IPS-18a (cell line): Measurements from ENCODE around the gene CGNL1.
A peak's percentile ranks its signal among the peaks of the same experiment; 100 is the strongest.

Experiments used
- H3K27ac ChIP-seq: one replicate; pipeline ENCODE4 v1.5.1; 2013; ENCODE audit warnings: low read length
- H3K27me3 ChIP-seq: one replicate; pipeline ENCODE4 v1.6.1; 2013; ENCODE audit warnings: mild to moderate bottlenecking, low read length; ENCODE audit not compliant: control insufficient read depth, insufficient read depth
- H3K36me3 ChIP-seq: one replicate; pipeline ENCODE4 v1.6.1; 2013; ENCODE audit warnings: low read depth, low read length; ENCODE audit not compliant: control insufficient read depth
- H3K4me1 ChIP-seq: one replicate; pipeline ENCODE4 v1.6.1; 2013; ENCODE audit warnings: low read depth, low read length; ENCODE audit not compliant: control insufficient read depth
- H3K4me3 ChIP-seq: one replicate; pipeline ENCODE4 v1.5.1; 2013; ENCODE audit warnings: low read length
- H3K9ac ChIP-seq: one replicate; pipeline ENCODE4 v1.6.1; 2013; ENCODE audit warnings: mild to moderate bottlenecking, low read length, moderate library complexity
- H3K9me3 ChIP-seq: one replicate; pipeline ENCODE4 v1.6.1; 2013; ENCODE audit warnings: low read depth, low read length; ENCODE audit not compliant: control insufficient read depth

CGNL1 gene

GRCh38 chr15:57432141-57432741 lies 55.9 kb downstream of the CGNL1 start:
- no peaks in the 10 kb centered on the region for H3K27me3 ChIP-seq
- no peak overlapping the region for H3K4me3 ChIP-seq
- H3K9me3 ChIP-seq: no peaks in the 10 kb centered on the region
- no peak overlapping the region for H3K9ac ChIP-seq
- no peak overlapping the region for H3K27ac ChIP-seq
- no peaks in the 10 kb centered on the region for H3K36me3 ChIP-seq
- peaks cover 44% of the 10 kb centered on the region for H3K4me1 ChIP-seq

DNA sequence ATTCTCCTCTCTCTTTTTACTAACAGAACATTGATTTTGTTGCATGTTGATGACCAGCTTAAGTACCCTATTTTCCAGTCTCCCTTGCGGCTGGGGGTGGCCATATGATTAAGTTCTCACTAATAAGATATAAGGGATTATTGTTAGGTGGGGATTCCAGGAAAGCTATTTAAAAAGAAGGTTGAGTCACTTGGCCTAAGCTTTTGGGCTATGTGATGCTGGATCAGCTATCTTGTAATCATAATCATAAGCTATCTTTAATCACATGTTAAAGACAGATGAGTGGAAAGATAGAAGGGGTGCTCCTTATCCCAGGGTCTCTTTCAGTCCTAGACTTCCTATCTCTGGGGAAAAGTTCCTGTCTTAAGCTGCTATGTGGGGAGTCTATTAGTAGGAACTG lies 59.9 kb downstream of the CGNL1 start:
- no peaks in the 10 kb centered on the region for H3K9me3 ChIP-seq
- peaks cover 32% of the 10 kb centered on the region for H3K4me1 ChIP-seq
- no peak overlapping the region for H3K27ac ChIP-seq
- no peak overlapping the region for H3K9ac ChIP-seq
- H3K36me3 ChIP-seq: peaks cover 9% of the 10 kb centered on the region
- H3K4me3 ChIP-seq: no peak overlapping the region
- no peaks in the 10 kb centered on the region for H3K27me3 ChIP-seq

GRCh38 chr15:57436961-57437360 lies 60.7 kb downstream of the CGNL1 start:
- Histone ChIP-seq H3K27me3 (no peaks in the 10 kb centered on the region), H3K36me3 (peaks cover 9% of the 10 kb centered on the region), H3K9me3 (no peaks in the 10 kb centered on the region)

DNA sequence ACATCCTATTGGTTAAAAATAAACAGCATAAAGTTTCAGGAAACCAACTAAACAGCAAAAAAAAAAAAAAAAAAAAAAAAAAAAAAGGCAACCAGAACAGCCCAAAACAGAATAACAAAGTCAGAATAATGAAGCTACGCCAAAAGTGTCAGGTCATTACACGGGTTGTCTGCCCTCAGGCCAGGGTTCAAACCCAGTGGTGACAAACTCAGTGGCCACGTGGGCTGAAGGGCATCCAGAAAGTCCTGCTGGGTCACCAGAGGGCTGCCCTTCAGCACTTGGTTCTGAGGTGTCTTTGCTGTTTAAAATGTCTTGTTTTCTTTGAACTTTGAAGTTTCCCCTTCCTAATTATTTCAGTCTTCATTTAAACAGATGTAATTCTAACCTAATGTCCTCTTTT lies 61.3 kb downstream of the CGNL1 start:
- Histone ChIP-seq H3K27me3 (no peaks in the 10 kb centered on the region), H3K4me1 (peaks cover 18% of the 10 kb centered on the region), H3K9ac (no peak overlapping the region), H3K9me3 (no peaks in the 10 kb centered on the region), H3K27ac (no peak overlapping the region), H3K4me3 (no peak overlapping the region), H3K36me3 (peaks cover 14% of the 10 kb centered on the region)

More at GRCh38 chr15:57436961-57437360, 60.7 kb downstream of the CGNL1 start:
- Histone ChIP-seq H3K9ac (no peak overlapping the region), H3K27ac (no peak overlapping the region), H3K4me1 (peaks cover 24% of the 10 kb centered on the region), H3K4me3 (no peak overlapping the region)

GRCh38 chr15:57438166-57438565 lies 61.9 kb downstream of the CGNL1 start:
- Histone ChIP-seq H3K9me3 (no peaks in the 10 kb centered on the region), H3K4me1 (peaks cover 12% of the 10 kb centered on the region), H3K36me3 (peaks cover 19% of the 10 kb centered on the region), H3K27ac (no peak overlapping the region), H3K9ac (no peak overlapping the region), H3K27me3 (no peaks in the 10 kb centered on the region), H3K4me3 (no peak overlapping the region)

DNA sequence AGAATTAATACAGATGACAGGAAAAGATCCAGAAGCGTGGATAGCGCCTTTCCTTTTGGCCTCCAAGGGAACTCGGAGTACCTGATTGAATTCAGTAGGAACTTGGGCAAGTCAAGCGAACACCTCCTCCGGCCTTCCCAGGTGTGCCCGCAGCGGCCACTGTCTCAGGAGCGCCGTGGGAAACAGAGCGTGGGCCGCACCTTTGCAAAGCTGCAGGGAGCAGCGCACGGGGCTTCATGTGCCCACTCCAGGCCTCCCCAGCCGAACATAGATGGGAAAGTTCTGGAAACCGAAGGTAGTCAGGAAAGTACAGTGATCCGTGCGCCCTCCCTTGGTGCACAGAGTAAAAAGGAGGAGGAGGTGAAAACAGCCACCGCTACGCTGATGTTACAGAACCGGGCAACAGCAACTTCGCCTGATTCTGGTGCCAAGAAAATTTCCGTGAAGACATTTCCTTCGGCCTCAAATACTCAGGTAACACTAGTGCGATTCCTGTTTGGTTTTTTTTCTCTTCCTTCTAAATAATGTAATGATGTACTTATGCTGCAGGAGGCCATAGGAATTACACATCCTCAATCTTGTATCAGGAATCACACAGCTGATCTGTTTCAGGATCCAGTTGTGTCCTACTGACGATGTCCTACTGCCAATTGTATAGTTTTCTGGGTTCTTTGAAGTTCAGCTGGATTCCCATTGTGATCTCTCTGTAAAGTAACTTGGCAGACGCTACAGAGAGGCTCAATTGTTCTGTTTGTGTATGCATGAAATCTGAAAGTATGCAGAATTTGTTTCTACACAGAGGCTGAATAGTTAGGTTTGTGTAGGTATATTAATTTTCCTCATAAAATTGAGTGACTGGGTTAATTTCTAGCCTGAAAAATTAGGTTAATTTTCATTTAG lies 63.1 kb downstream of the CGNL1 start:
- Histone ChIP-seq H3K27me3 (no peaks in the 10 kb centered on the region), H3K4me3 (no peak overlapping the region), H3K27ac (no peak overlapping the region), H3K36me3 (peaks cover 29% of the 10 kb centered on the region), H3K4me1 (peaks cover 9% of the 10 kb centered on the region), H3K9ac (no peak overlapping the region), H3K9me3 (no peaks in the 10 kb centered on the region)

- peaks cover 6% of the 10 kb centered on the region for H3K4me1 ChIP-seq
- H3K27me3 ChIP-seq: no peaks in the 10 kb centered on the region
- peaks cover 29% of the 10 kb centered on the region for H3K36me3 ChIP-seq
- no peaks in the 10 kb centered on the region for H3K9me3 ChIP-seq
- no peak overlapping the region for H3K4me3 ChIP-seq
- H3K27ac ChIP-seq: no peak overlapping the region
- H3K9ac ChIP-seq: no peak overlapping the region
These were observed 63.9 kb downstream of the CGNL1 start for GRCh38 chr15:57440167-57440566.

DNA sequence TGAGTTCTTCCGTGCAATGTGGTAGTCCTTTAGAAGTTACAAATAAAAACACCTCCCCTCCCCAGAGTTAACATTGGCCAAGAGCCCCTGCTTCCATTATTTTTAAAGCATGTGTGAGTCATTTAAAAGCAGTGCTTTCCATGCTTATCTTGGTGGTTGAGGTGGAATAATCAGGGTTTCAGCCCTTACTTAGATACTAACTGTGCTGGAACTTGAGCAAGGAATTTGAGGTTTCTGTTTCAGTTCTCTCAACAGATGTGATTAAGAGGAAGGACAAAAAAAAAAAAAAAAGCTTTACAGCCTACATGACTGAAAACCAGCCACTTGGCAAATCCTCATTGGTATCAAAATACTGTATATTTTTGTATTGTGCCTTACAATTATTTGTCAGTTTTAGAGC lies 64.5 kb downstream of the CGNL1 start:
- Histone ChIP-seq H3K4me3 (no peak overlapping the region), H3K9me3 (no peaks in the 10 kb centered on the region), H3K4me1 (peaks cover 13% of the 10 kb centered on the region), H3K27me3 (no peaks in the 10 kb centered on the region), H3K36me3 (peaks cover 29% of the 10 kb centered on the region), H3K9ac (no peak overlapping the region), H3K27ac (no peak overlapping the region)

DNA sequence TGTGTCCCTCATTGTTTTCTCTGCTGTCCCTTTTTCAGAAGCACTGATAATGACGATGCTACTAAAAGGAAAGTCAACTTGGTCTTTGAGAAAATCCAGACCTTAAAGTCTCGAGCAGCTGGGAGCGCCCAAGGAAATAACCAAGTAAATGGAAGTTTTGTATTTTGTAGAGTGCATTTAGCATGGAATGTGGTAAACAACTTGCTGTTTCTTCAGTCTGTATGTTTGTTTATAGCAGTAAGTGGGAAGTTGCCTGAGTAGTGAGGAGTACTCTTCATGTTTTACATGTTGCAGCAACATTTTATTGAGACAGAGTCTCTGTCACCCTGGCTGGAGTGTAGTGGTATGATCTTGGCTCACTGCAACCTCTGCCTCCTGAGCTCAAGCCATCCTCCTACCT lies 66.0 kb downstream of the CGNL1 start:
- Histone ChIP-seq H3K27ac (no peak overlapping the region), H3K9ac (no peak overlapping the region), H3K27me3 (no peaks in the 10 kb centered on the region), H3K36me3 (peaks cover 34% of the 10 kb centered on the region), H3K4me3 (no peak overlapping the region), H3K4me1 (peaks cover 18% of the 10 kb centered on the region), H3K9me3 (no peaks in the 10 kb centered on the region)

DNA sequence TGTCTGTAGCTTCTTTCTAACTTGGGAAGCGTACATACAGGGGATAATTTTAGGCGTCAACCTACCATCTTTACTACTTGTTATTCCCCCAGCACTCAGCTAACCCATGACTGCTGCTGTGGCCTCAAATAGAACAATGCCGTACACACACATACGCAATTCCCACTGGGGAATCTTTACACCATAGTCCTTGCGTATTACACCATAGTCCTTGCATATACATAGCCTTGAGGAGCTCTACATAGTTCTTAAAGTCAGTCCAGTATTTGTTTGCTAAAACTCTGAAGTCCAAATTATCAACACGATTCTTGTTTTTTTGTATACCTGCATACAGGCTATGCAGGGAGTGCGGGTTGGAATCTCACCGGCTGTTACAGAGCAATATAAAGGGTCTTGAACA lies 67.2 kb downstream of the CGNL1 start:
- Histone ChIP-seq H3K4me3 (no peak overlapping the region), H3K9me3 (no peaks in the 10 kb centered on the region), H3K27ac (no peak overlapping the region), H3K27me3 (no peaks in the 10 kb centered on the region), H3K36me3 (peaks cover 34% of the 10 kb centered on the region), H3K9ac (no peak overlapping the region), H3K4me1 (peaks cover 18% of the 10 kb centered on the region)

GRCh38 chr15:57444877-57445513 lies 68.7 kb downstream of the CGNL1 start:
- Histone ChIP-seq H3K4me3 (no peak overlapping the region), H3K36me3 (peaks cover 41% of the 10 kb centered on the region), H3K9ac (peak overlapping the region; percentile 45), H3K9me3 (no peaks in the 10 kb centered on the region), H3K27ac (peak overlapping the region; percentile 77), H3K27me3 (no peaks in the 10 kb centered on the region), H3K4me1 (peaks cover 13% of the 10 kb centered on the region)
